GM12874 (cell line): ENCODE results near the gene ENO1.

Source experiments
- CTCF ChIP-seq: IDR thresholded peaks from 2 replicates; pipeline ENCODE4 v1.5.1; 2011; ENCODE audit warnings: low read depth, mild to moderate bottlenecking, control low read depth, low read length, moderate library complexity; ENCODE audit not compliant: insufficient read depth

ENO1 gene

GRCh38 chr1:8903908-8904650, 25.6 kb upstream of the ENO1 start:
- TF ChIP-seq CTCF: no peak

- TF ChIP-seq CTCF: no peak
These were observed 24.9 kb upstream of the ENO1 start for GRCh38 chr1:8903410-8903809.

GRCh38 chr1:8902765-8903164, 24.3 kb upstream of the ENO1 start:
- no peak for TF ChIP-seq CTCF

- TF ChIP-seq CTCF: no peak
These were observed 20.6 kb upstream of the ENO1 start for GRCh38 chr1:8899046-8899445.

GRCh38 chr1:8892026-8892425, 13.5 kb upstream of the ENO1 start:
- TF ChIP-seq CTCF: no peak

GRCh38 chr1:8891401-8891800, 12.9 kb upstream of the ENO1 start:
- TF ChIP-seq CTCF: no peak

- no peak for TF ChIP-seq CTCF
These were observed 11.7 kb upstream of the ENO1 start for GRCh38 chr1:8889925-8890785.
